HG02642 (cell line): ENCODE data around the gene AP1S2.
A peak's percentile ranks its signal among the peaks of the same experiment; 100 is the strongest.

Experiments used
- ATAC-seq: cut with Tn5 transposase; IDR thresholded peaks from one replicate; pipeline ENCODE4 v1.9.1; 2021; ENCODE audit warnings: mild to moderate bottlenecking; ENCODE audit not compliant: unreplicated experiment, poor library complexity

AP1S2 gene

GRCh38 chrX:15814771-15815365 lies 39.7 kb downstream of the AP1S2 start:
- no peak for ATAC-seq

- ATAC-seq, result no peak
Measured at GRCh38 chrX:15813416-15813815, 41.2 kb downstream of the AP1S2 start.

- ATAC-seq, result no peak
Measured at GRCh38 chrX:15812192-15812938, 42.2 kb downstream of the AP1S2 start.

GRCh38 chrX:15808254-15808653 lies 46.4 kb downstream of the AP1S2 start:
- ATAC-seq, result no peak

GRCh38 chrX:15804563-15804962 lies 50.0 kb downstream of the AP1S2 start:
- ATAC-seq, result no peak

- ATAC-seq, result no peak
Measured at GRCh38 chrX:15797707-15798106, 56.9 kb downstream of the AP1S2 start.

- peak; percentile 28 for ATAC-seq
Measured at GRCh38 chrX:15790769-15791290, 63.8 kb downstream of the AP1S2 start.

GRCh38 chrX:15789979-15790768 lies 64.4 kb downstream of the AP1S2 start, which contains the start of gene ZRSR2:
TSS of gene ZRSR2 (plus strand) at chrX:15790484. CDS start at chrX:15790496, 12 bp downstream.
- ATAC-seq, result peak; percentile 95

- no peak for ATAC-seq
Measured at GRCh38 chrX:15786915-15787314, 67.7 kb downstream of the AP1S2 start.

- ATAC-seq, result no peak
Measured at GRCh38 chrX:15785176-15785750, 69.3 kb downstream of the AP1S2 start.

GRCh38 chrX:15781961-15782699 lies 72.5 kb downstream of the AP1S2 start:
- ATAC-seq, result peak; percentile 91
